Hematopoietic multipotent progenitor cell treated with erythropoietin and hydrocortisone succinate and interleukin-3 and kit ligand, for 17 days (in vitro differentiated cells): ENCODE data around the gene GAB4.
"Not testable (repeated sequence)": the region's sequence is repeated elsewhere in the genome, so short reads cannot be mapped to it uniquely, and the experiment has no call there.

Source experiments
- DNase-seq: peaks from one replicate; pipeline ENCODE4 v3.0.0-alpha.2; 2015; ENCODE audit warnings: low spot score

The GAB4 gene

GRCh38 chr22:17007852-17008731 lies at the start of gene GAB4:
GAB4 (minus strand) TSS chr22:17008222; CDS start chr22:17008114, 108 bp downstream.
- DNase-seq = no peak

GRCh38 chr22:17056807-17057206 lies 48.8 kb upstream of the GAB4 start:
- no peak for DNase-seq

GRCh38 chr22:17056058-17056457 lies 48.0 kb upstream of the GAB4 start:
- DNase-seq = no peak

- DNase-seq = no peak
Observed at GRCh38 chr22:17047656-17048055, 39.6 kb upstream of the GAB4 start.

- no peak for DNase-seq
Observed at GRCh38 chr22:17046566-17047348, 38.7 kb upstream of the GAB4 start.

- DNase-seq = no peak
Observed at GRCh38 chr22:17043521-17043920, 35.5 kb upstream of the GAB4 start.

- not testable (repeated sequence) for DNase-seq
Observed at GRCh38 chr22:17036842-17037711, 29.1 kb upstream of the GAB4 start.

GRCh38 chr22:17035976-17036841 lies 28.2 kb upstream of the GAB4 start:
- DNase-seq = not testable (repeated sequence)

- DNase-seq = no peak
Observed at GRCh38 chr22:17035246-17035645, 27.2 kb upstream of the GAB4 start.

- not testable (repeated sequence) for DNase-seq
Observed at GRCh38 chr22:17034532-17034931, 26.5 kb upstream of the GAB4 start.

- DNase-seq = not testable (repeated sequence)
Observed at GRCh38 chr22:17032277-17032676, 24.3 kb upstream of the GAB4 start.

- not testable (repeated sequence) for DNase-seq
Observed at GRCh38 chr22:17024380-17024779, 16.4 kb upstream of the GAB4 start.

GRCh38 chr22:17015552-17015951 lies 7.5 kb upstream of the GAB4 start:
- DNase-seq = not testable (repeated sequence)

GRCh38 chr22:17014101-17014440 lies 6.0 kb upstream of the GAB4 start:
- not testable (repeated sequence) for DNase-seq

- no peak for DNase-seq
Observed at GRCh38 chr22:17013396-17014100, 5.5 kb upstream of the GAB4 start.

- DNase-seq = no peak
Observed at GRCh38 chr22:17012267-17012666, 4.2 kb upstream of the GAB4 start.

- no peak for DNase-seq
Observed at GRCh38 chr22:17009640-17010291, 1.7 kb upstream of the GAB4 start.

- DNase-seq = no peak
Observed at GRCh38 chr22:17007257-17007656, 765 bp downstream of the GAB4 start.

GRCh38 chr22:16989915-16990314 lies 18.1 kb downstream of the GAB4 start:
- no peak for DNase-seq

GRCh38 chr22:16988257-16988656 lies 19.8 kb downstream of the GAB4 start:
- no peak for DNase-seq
